ENCODE results near the gene KRT15.

DNA sequence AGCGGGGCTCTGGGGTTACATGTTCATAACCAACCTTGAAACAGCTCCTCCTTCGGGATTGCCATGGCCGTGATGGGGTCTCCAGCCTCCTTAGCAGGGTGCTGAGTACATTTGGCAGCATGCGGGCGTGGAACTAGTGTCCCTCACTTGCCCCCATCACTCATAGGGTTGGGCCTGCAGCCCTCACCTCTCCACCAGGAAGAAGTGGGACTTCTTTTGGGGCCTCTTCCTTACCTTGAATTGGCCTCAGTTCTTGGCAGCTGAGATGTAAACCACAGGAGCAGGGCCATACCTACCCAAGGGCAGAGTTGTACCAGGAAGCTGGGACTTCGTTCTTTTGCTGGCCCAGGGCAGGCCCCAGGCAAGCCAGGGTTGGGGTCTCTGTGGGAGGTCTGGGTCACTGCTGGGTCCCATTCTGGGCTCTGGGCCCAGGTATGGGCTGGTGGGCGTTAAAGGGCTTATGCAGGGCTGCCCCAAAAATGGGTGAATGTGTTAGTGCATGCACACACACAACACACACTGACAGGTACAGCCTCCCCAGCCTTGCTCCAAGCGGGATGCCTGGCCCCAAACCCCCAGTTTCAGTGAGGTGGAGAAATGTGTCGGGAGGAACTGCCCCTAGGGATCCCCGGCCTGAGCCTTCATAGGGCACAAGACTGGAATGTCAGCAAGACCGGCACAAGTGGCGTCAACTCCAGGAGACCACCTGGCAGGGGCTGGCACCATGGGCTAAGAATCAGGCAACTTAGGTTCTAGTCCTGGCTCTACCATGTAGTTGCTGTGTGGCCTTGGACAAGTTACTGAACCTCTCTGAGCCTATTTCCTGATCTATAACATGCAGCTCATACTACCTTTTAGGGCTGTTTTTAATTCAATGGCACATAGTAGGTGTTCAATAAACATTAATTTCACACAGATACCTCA is 3.9 kb upstream of the KRT15 start:
- TF ChIP-seq, protein P1, sequence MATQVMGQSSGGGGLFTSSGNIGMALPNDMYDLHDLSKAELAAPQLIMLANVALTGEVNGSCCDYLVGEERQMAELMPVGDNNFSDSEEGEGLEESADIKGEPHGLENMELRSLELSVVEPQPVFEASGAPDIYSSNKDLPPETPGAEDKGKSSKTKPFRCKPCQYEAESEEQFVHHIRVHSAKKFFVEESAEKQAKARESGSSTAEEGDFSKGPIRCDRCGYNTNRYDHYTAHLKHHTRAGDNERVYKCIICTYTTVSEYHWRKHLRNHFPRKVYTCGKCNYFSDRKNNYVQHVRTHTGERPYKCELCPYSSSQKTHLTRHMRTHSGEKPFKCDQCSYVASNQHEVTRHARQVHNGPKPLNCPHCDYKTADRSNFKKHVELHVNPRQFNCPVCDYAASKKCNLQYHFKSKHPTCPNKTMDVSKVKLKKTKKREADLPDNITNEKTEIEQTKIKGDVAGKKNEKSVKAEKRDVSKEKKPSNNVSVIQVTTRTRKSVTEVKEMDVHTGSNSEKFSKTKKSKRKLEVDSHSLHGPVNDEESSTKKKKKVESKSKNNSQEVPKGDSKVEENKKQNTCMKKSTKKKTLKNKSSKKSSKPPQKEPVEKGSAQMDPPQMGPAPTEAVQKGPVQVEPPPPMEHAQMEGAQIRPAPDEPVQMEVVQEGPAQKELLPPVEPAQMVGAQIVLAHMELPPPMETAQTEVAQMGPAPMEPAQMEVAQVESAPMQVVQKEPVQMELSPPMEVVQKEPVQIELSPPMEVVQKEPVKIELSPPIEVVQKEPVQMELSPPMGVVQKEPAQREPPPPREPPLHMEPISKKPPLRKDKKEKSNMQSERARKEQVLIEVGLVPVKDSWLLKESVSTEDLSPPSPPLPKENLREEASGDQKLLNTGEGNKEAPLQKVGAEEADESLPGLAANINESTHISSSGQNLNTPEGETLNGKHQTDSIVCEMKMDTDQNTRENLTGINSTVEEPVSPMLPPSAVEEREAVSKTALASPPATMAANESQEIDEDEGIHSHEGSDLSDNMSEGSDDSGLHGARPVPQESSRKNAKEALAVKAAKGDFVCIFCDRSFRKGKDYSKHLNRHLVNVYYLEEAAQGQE (IDR thresholded peaks at IDR 0.05; ENCODE audit: insufficient read depth in 1 of 2, low read depth in 2 of 2, low read length in 2 of 2), result no peak
- TF ChIP-seq TAF1 (IDR thresholded peaks at IDR 0.05; ENCODE audit: borderline replicate concordance, insufficient read depth, low read length) (no peak), POLR2AphosphoS5 (IDR thresholded peaks at IDR 0.05; ENCODE audit: low read depth, low read length) (no peak)

Measured in PFSK-1 (cell line).